ENCODE results near the gene DECR2.

The DECR2 gene

DNA sequence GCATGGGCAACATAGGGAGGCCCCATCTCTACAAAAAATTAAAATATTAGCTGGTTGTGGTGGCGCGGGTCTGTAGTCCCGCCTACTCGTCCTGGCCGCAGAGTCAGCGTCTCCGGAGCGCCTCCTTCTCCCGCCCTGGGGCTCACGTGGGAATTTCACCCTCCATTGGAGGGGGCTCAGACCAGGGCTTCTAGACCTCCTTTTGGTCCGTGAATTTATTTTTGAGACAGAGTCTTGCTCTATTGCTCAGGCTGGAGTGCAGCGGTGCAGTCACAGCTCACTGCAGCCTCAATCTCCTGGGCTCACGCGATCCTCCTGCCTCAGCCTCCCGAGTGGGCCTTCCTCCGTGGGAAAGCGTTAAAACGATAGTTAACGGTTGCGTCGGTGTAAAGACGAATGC lies 5.1 kb upstream of the DECR2 start:
- DNase-seq = peak; percentile 33
- in situ Hi-C loops (cut with HindIII; ENCODE audit: low pct_ligation_motif_present, low sequenced_read_pairs) = no loop called here
- peak overlapping the region; percentile 54 for H3K4me3 ChIP-seq (ENCODE audit: low read depth, low read length)
- TF ChIP-seq CTCF (IDR thresholded peaks at IDR 0.05; ENCODE audit: low read depth, low read length, missing control alignments) = no peak
- no peak overlapping the region for H3K27ac ChIP-seq
- no peaks in the 10 kb centered on the region for H3K27me3 ChIP-seq (replicated peaks)
- peaks cover 12% of the 10 kb centered on the region for H3K36me3 ChIP-seq (replicated peaks)

DNA sequence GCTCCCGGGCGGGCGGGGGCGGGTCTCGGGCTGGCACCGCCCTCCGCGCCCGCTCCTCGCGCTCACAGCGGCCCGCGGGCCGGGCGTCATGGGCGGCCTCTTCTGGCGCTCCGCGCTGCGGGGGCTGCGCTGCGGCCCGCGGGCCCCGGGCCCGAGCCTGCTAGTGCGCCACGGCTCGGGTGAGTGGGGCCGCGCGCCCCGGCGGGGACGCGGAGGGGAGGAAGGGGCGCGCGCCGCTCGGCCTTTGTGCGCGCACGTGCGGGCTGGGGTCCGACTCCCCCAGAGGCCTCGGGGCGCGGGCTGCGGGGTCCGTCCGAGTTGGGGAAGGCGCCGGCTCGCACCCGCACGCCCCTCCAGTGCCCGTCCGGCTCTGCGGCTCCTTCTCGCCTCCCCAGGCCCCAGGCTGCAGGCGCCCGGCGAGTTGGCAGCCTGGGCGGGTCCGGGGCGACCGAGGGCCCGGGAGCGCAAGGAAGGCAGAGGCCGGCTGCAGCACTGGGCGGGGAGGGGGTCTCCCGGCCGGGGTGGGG lies 4.5 kb upstream of the DECR2 start, which contains the start of gene NME4:
TSS of gene NME4 (plus strand) at position 65 of the 527 bp plus-strand sequence. CDS start at position 89, 24 bp downstream.
- in situ Hi-C loops (cut with HindIII; ENCODE audit: low pct_ligation_motif_present, low sequenced_read_pairs) = no loop called here
- H3K4me3 ChIP-seq (ENCODE audit: low read depth, low read length) = peak within 1 kb of the TSS; percentile 54
- no peak for TF ChIP-seq CTCF (IDR thresholded peaks at IDR 0.05; ENCODE audit: low read depth, low read length, missing control alignments)
- peak within 1 kb of the TSS; percentile 2 for H3K27ac ChIP-seq
- H3K27me3 ChIP-seq (replicated peaks) = no peaks in the 10 kb centered on the region
- peaks cover 12% of the 10 kb centered on the region for H3K36me3 ChIP-seq (replicated peaks)
- DNase-seq = no peak

DNA sequence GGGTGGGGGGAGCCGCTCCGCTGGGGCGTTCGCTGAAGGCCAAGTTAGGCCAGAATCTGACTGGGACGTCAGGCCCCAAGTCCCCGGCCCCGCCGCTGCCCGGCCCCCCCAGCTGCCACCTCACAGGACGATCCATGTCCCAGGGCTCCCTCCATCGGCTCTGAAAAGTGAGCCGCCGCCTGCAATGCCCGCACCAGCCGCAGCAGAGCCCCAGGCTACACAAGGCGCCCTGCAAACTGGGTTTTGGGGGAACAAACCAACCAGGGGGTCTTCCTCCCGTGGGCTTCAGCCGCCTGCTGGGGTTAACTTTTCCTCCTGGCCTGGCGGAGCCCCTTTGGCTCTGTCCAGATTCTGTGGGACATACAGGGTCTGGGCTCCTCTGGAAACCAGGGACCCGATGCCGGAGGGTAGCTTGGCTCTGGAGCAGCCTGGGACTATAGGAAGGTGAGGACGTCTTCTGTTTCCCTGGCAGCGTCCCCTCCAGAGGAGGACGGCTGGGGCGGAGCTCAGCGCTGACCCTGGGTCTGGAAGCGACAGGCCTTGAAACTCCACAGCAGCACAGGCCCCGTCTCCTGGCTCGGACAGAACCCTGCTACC lies 3.9 kb upstream of the DECR2 start:
- peaks cover 12% of the 10 kb centered on the region for H3K36me3 ChIP-seq (replicated peaks)
- DNase-seq = peak; percentile 50
- TF ChIP-seq CTCF (IDR thresholded peaks at IDR 0.05; ENCODE audit: low read depth, low read length, missing control alignments) = peak; percentile 65
- peak overlapping the region; percentile 12 for H3K4me3 ChIP-seq (ENCODE audit: low read depth, low read length)
- no peaks in the 10 kb centered on the region for H3K27me3 ChIP-seq (replicated peaks)
- H3K27ac ChIP-seq = no peak overlapping the region
- in situ Hi-C loops (cut with HindIII; ENCODE audit: low pct_ligation_motif_present, low sequenced_read_pairs) = no loop called here

- in situ Hi-C loops (cut with HindIII; ENCODE audit: low pct_ligation_motif_present, low sequenced_read_pairs) = no loop called here
- no peak for DNase-seq
- Histone ChIP-seq H3K27me3 (replicated peaks) (no peaks in the 10 kb centered on the region), H3K27ac (no peak overlapping the region), H3K4me3 (ENCODE audit: low read depth, low read length) (no peak overlapping the region), H3K36me3 (replicated peaks) (peaks cover 12% of the 10 kb centered on the region)
- TF ChIP-seq CTCF (IDR thresholded peaks at IDR 0.05; ENCODE audit: low read depth, low read length, missing control alignments) = no peak
Observed at GRCh38 chr16:398561-399339, 2.9 kb upstream of the DECR2 start.

GRCh38 chr16:399340-400019 lies 2.2 kb upstream of the DECR2 start:
- Histone ChIP-seq H3K27ac (no peak overlapping the region), H3K27me3 (replicated peaks) (no peaks in the 10 kb centered on the region), H3K36me3 (replicated peaks) (peaks cover 12% of the 10 kb centered on the region), H3K4me3 (ENCODE audit: low read depth, low read length) (no peak overlapping the region)
- TF ChIP-seq CTCF (IDR thresholded peaks at IDR 0.05; ENCODE audit: low read depth, low read length, missing control alignments) = no peak
- in situ Hi-C loops (cut with HindIII; ENCODE audit: low pct_ligation_motif_present, low sequenced_read_pairs) = no loop called here
- DNase-seq = no peak

Data from brain microvascular endothelial cell (primary cell).